ENCODE results near the gene SMOC1. TPM values are rescaled to one million over a fixed set of nuclear protein-coding genes. Genes with fewer than 3 reads are reported as not detected.

The SMOC1 gene
- total RNA-seq, 1 experiment from 2014 or later = not detected

- Histone ChIP-seq H3K9ac (ENCODE audit: low read length) (no peak overlapping the region), H3K9me3 (ENCODE audit: low read length) (no peaks in the 10 kb centered on the region), H3K27ac (ENCODE audit: low read length) (no peak overlapping the region), H3K27me3 (ENCODE audit: low read length) (peaks cover 74% of the 10 kb centered on the region), H3K4me1 (ENCODE audit: insufficient read depth, low read length) (no peaks in the 10 kb centered on the region), H2AFZ (ENCODE audit: low read length) (no peak overlapping the region), H3K36me3 (ENCODE audit: low read depth, low read length) (no peaks in the 10 kb centered on the region), H3K4me3 (ENCODE audit: low read length) (no peak overlapping the region), H4K20me1 (ENCODE audit: low read length) (no peaks in the 10 kb centered on the region), H3K79me2 (ENCODE audit: low read length) (no peaks in the 10 kb centered on the region), H3K9me2 (replicated peaks; ENCODE audit: low read length) (no peaks in the 10 kb centered on the region), H3K4me2 (ENCODE audit: low read length) (no peak overlapping the region), H3F3A (ENCODE audit: low read length, unreplicated experiment) (no peaks in the 10 kb centered on the region)
- TF ChIP-seq EZH2phosphoT487 (IDR thresholded peaks at IDR 0.05; ENCODE audit: borderline replicate concordance, low read length) (no peak), EZH2 (IDR thresholded peaks at IDR 0.05; ENCODE audit: low read length, unreplicated experiment) (no peak), CTCF (conservative IDR thresholded peaks at IDR 0.05; ENCODE audit: low read depth, low read length) (no peak)
- CTCF ChIA-PET = interaction anchor here (0.9 kb wide), 1 partner anchor 151 kb away, joined by 3 read pairs; no protein-coding TSS in a partner anchor
- no TSS peak for BruUV-seq (replicated peaks)
- intact Hi-C loops (cut with micrococcal nuclease) = no loop called here
- ATAC-seq = no peak
- DNase-seq = no peak
- POLR2A ChIA-PET (ENCODE audit: unreplicated experiment) = no interaction called here
Measured at GRCh38 chr14:69876848-69877306, 2.3 kb upstream of the SMOC1 start.

- H3K9ac ChIP-seq (ENCODE audit: low read length) = no peak overlapping the region
- no peak overlapping the region for H3K4me2 ChIP-seq (ENCODE audit: low read length)
- ChIA-PET CTCF (interaction anchor here (0.9 kb wide), 1 partner anchor 151 kb away, joined by 3 read pairs; no protein-coding TSS in a partner anchor), POLR2A (ENCODE audit: unreplicated experiment) (no interaction called here)
- no peak overlapping the region for H3K27ac ChIP-seq (ENCODE audit: low read length)
- intact Hi-C loops (cut with micrococcal nuclease) = no loop called here
- no peaks in the 10 kb centered on the region for H3K36me3 ChIP-seq (ENCODE audit: low read depth, low read length)
- TF ChIP-seq EZH2 (IDR thresholded peaks at IDR 0.05; ENCODE audit: low read length, unreplicated experiment) = no peak
- TF ChIP-seq CTCF (conservative IDR thresholded peaks at IDR 0.05; ENCODE audit: low read depth, low read length) = peak; percentile 62
- no peaks in the 10 kb centered on the region for H3F3A ChIP-seq (ENCODE audit: low read length, unreplicated experiment)
- no peaks in the 10 kb centered on the region for H3K9me3 ChIP-seq (ENCODE audit: low read length)
- H4K20me1 ChIP-seq (ENCODE audit: low read length) = no peaks in the 10 kb centered on the region
- no peak overlapping the region for H2AFZ ChIP-seq (ENCODE audit: low read length)
- BruUV-seq (replicated peaks) = no TSS peak
- no peaks in the 10 kb centered on the region for H3K9me2 ChIP-seq (replicated peaks; ENCODE audit: low read length)
- peaks cover 80% of the 10 kb centered on the region for H3K27me3 ChIP-seq (ENCODE audit: low read length)
- no peaks in the 10 kb centered on the region for H3K4me1 ChIP-seq (ENCODE audit: insufficient read depth, low read length)
- no peak overlapping the region for H3K4me3 ChIP-seq (ENCODE audit: low read length)
- ATAC-seq = no peak
- DNase-seq = no peak
- H3K79me2 ChIP-seq (ENCODE audit: low read length) = no peaks in the 10 kb centered on the region
Measured at GRCh38 chr14:69877492-69877891, 1.7 kb upstream of the SMOC1 start.

DNA sequence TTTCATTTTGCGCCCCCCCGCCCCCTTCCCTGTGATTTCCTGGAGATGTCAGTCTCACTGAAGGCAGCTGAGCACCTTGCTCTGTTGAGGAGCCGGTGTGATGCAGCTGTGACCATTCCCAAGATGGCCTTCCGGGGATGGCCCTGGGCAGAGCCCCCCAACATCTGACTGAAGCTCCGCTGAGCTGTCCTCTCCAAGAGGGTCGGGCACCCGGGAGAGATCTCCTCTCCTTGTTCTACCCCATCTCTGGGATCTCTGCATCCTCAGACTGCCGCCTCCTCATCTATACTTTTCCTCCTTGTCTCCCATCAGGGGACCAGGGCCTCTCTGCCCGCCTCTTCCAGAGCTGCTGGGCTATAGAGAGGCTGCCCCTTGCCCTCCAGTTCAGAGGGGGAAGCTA is 965 bp upstream of the SMOC1 start:
- ATAC-seq = no peak
- DNase-seq = no peak
- no peak overlapping the region for H2AFZ ChIP-seq (ENCODE audit: low read length)
- no peaks in the 10 kb centered on the region for H3F3A ChIP-seq (ENCODE audit: low read length, unreplicated experiment)
- no peak overlapping the region for H3K4me2 ChIP-seq (ENCODE audit: low read length)
- H3K9ac ChIP-seq (ENCODE audit: low read length) = no peak overlapping the region
- ChIA-PET POLR2A (ENCODE audit: unreplicated experiment) (no interaction called here), CTCF (no interaction called here)
- no peak overlapping the region for H3K4me3 ChIP-seq (ENCODE audit: low read length)
- H3K27me3 ChIP-seq (ENCODE audit: low read length) = peaks cover 86% of the 10 kb centered on the region
- no peak overlapping the region for H3K27ac ChIP-seq (ENCODE audit: low read length)
- H3K36me3 ChIP-seq (ENCODE audit: low read depth, low read length) = no peaks in the 10 kb centered on the region
- no peaks in the 10 kb centered on the region for H3K4me1 ChIP-seq (ENCODE audit: insufficient read depth, low read length)
- H3K9me2 ChIP-seq (replicated peaks; ENCODE audit: low read length) = no peaks in the 10 kb centered on the region
- intact Hi-C loops (cut with micrococcal nuclease) = no loop called here
- H3K9me3 ChIP-seq (ENCODE audit: low read length) = no peaks in the 10 kb centered on the region
- H4K20me1 ChIP-seq (ENCODE audit: low read length) = no peaks in the 10 kb centered on the region
- H3K79me2 ChIP-seq (ENCODE audit: low read length) = no peaks in the 10 kb centered on the region
- BruUV-seq (replicated peaks) = no TSS peak
- TF ChIP-seq EZH2phosphoT487 (IDR thresholded peaks at IDR 0.05; ENCODE audit: borderline replicate concordance, low read length) = no peak
- no peak for TF ChIP-seq EZH2 (IDR thresholded peaks at IDR 0.05; ENCODE audit: low read length, unreplicated experiment)
- no peak for TF ChIP-seq CTCF (conservative IDR thresholded peaks at IDR 0.05; ENCODE audit: low read depth, low read length)

Measured in PC-3 (cell line).